Mesothelial cell of epicardium (in vitro differentiated cells): ENCODE results near the gene GTF2H2. TPM values are rescaled to one million over a fixed set of nuclear protein-coding genes. Genes with fewer than 3 reads are reported as not detected.
"Not testable (repeated sequence)": the region's sequence is repeated elsewhere in the genome, so short reads cannot be mapped to it uniquely, and the experiment has no call there.

ENCODE experiments used
- DNase-seq, 2 experiments: peaks; one replicate each; pipeline ENCODE4 v3.0.0; 2021; ENCODE audit warnings: low spot score in 2 of 2; ENCODE audit not compliant: unreplicated experiment in 2 of 2
- H3K27ac Mint-ChIP-seq: 2 replicates; pipeline ENCODE4 v1.8.0; 2021; ENCODE audit warnings: mixed read lengths
- H3K27me3 Mint-ChIP-seq: 2 replicates; pipeline ENCODE4 v1.8.0; 2021; ENCODE audit warnings: low read depth, mixed read lengths
- H3K36me3 Mint-ChIP-seq: 2 replicates; pipeline ENCODE4 v1.8.0; 2021; ENCODE audit warnings: mixed read lengths
- H3K4me1 Mint-ChIP-seq: 2 replicates; pipeline ENCODE4 v1.8.0; 2021; ENCODE audit warnings: mixed read lengths
- H3K4me3 Mint-ChIP-seq: 2 replicates; pipeline ENCODE4 v1.8.0; 2021; ENCODE audit warnings: mild to moderate bottlenecking, moderate library complexity, mixed read lengths
- H3K9me3 Mint-ChIP-seq: 2 replicates; pipeline ENCODE4 v1.8.0; 2021; ENCODE audit warnings: mixed read lengths
- total RNA-seq: library from RNA; stranded (reverse); gene quantifications from 3 replicates; pipeline ENCODE4 v1.2.1, GENCODE V29; 2021
- TF ChIP-seq, protein P1 (sequence below): fragments of 200-600 bp; sonication (generic); IDR thresholded peaks from one replicate; pipeline ENCODE4 v1.5.0; 2021; ENCODE audit warnings: antibody characterized with exemption; ENCODE audit not compliant: unreplicated experiment

GTF2H2 gene
- total RNA-seq, 1 donor from 2014 or later: 31.8 TPM

DNA sequence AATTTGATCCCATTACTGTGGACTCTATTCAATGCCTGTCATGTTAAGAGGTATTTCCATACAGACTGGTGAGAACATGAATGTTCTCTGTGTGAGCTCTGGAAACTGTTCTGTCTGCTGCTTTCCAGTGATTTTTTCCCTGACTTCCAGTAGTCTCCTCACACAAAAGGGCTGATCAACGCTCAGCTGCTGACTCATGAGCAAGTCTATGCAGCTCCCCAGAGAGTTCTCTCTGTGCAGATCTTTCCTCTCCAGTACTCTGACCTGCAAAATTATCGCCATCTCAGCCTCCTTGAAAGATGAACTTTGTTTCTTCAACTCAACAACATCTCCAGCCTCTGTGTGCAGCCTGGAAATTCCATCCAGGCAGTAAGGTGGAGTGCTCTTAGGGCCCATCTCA is 23.3 kb downstream of the GTF2H2 start:
- not testable (repeated sequence) for H3K4me3 Mint-ChIP-seq, H3K27me3 Mint-ChIP-seq, H3K36me3 Mint-ChIP-seq, DNase-seq, H3K4me1 Mint-ChIP-seq, H3K9me3 Mint-ChIP-seq, H3K27ac Mint-ChIP-seq

DNA sequence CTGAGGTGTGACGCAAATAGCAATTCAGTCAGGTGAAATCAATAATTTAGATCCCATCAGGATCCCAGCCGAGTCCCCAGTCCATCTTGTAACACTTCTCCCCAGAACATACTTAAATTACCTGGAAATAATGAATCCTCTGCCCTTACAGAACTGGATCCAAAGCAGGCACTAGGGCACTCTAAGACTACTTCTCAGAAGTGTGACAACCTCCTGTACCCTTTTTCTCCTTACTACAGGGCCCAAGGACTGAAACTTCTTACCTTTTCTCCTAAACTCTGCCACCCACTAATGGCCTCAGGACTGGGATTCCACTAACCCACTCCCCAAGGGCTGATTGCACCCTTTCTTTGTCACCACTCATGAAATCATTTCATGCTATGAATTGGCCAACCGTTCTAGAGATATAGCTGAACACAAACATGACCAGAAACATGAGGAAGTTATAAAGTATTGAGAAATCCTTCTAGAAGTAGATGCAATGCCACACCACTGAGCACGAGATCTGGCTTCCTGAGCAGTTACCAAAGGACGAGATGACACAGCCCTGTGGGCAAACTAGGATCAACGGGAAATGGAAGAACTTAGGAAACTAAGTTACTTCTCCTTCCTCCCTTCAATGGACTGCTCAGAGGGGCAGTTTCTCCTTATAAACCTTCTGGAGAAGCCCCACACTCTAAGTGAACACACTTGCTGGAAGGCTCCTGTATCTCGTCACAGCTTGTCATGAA is 36.3 kb downstream of the GTF2H2 start:
- not testable (repeated sequence) for H3K27me3 Mint-ChIP-seq, H3K27ac Mint-ChIP-seq, H3K36me3 Mint-ChIP-seq, H3K4me1 Mint-ChIP-seq, H3K4me3 Mint-ChIP-seq, DNase-seq, H3K9me3 Mint-ChIP-seq

DNA sequence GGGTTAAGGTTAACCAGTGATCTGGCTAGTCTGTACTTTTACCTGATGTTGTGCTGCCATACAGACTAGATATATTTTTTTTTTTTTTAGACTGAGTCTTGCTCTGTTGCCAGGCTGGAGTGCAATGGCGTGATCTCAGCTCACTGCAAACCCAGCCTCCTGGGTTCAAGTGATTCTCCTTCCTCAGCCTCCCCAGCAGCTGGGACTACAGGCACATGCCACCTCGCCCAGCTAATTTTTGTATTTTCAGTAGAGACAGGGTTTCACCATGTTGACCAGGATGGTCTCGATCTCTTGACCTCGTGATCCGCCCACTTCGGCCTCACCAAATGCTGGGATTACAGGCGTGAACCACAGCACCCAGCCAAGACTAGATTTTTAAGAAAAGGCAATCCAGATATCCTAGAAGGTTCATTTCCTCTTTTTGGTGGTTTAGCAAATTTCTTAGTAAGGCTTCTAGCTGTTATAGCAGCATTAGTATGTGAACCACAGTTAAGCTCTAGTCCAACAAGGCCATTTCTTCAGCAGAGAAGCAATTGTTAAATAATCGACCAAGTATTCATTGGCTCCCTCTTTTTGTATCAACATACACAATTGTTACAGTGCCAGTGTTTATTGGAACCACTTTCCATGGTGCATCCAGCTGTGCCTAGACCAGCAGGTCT is 42.1 kb downstream of the GTF2H2 start, which contains the start of gene NAIP:
TSS of gene NAIP (minus strand) at position 51 of the 665 bp plus-strand sequence. CDS start 12,424 bp downstream, outside the sequence.
- H3K4me1 Mint-ChIP-seq, H3K9me3 Mint-ChIP-seq, DNase-seq, H3K4me3 Mint-ChIP-seq, H3K27me3 Mint-ChIP-seq, H3K36me3 Mint-ChIP-seq, H3K27ac Mint-ChIP-seq: not testable (repeated sequence)

DNA sequence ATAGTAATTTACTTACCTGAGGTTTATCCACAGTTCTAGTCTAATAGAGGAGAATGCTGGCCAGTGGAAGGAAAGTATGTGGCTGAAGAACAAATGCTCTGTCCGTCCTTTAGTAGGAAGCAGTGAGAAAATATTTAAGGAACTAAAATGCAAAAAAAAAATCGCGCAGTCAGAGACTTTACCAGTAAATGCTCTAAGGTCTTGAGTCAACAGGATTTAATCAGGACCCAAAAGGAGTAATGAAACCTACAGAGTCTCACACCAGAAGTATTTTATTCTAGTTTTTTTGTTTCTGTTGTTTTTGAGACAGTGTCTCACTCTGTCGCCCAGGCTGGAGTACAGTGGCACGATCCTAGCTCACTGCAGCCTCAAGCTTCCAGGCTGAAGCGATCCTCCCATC is 46.8 kb downstream of the GTF2H2 start:
- not testable (repeated sequence) for DNase-seq, H3K27me3 Mint-ChIP-seq, H3K27ac Mint-ChIP-seq, H3K9me3 Mint-ChIP-seq, H3K4me3 Mint-ChIP-seq, H3K36me3 Mint-ChIP-seq, H3K4me1 Mint-ChIP-seq

DNA sequence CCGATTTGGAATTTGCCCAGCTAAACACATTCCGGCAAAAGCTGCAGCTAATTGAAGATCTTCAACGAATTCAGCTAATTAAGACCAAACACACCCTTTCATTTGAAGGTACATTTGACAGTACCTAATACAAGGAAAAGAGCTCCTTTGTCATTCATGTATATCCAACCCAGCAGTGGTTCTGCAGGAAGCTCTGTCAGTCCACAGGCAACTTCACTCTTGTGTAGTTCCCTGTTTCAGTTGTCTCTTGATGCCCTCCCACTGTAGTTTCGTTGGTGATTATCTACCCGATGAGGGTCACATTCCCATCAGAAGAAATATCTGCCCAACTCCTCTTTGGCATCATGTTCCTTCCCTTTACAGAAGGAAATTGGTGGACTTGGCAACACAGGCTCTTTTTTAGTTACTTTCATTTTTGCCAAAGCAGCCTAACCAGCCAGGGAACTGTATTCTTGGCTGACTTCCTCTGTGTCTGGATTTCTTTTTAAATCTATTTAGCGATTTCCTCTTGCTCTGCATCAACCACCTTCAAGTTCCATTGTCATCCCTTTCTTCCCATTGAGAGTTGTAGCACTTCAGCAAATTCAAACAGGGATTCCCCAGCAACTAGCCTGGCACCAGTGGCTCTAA is 49.0 kb downstream of the GTF2H2 start:
- H3K27ac Mint-ChIP-seq, H3K4me1 Mint-ChIP-seq, DNase-seq, H3K36me3 Mint-ChIP-seq, H3K27me3 Mint-ChIP-seq, H3K4me3 Mint-ChIP-seq, H3K9me3 Mint-ChIP-seq: not testable (repeated sequence)

DNA sequence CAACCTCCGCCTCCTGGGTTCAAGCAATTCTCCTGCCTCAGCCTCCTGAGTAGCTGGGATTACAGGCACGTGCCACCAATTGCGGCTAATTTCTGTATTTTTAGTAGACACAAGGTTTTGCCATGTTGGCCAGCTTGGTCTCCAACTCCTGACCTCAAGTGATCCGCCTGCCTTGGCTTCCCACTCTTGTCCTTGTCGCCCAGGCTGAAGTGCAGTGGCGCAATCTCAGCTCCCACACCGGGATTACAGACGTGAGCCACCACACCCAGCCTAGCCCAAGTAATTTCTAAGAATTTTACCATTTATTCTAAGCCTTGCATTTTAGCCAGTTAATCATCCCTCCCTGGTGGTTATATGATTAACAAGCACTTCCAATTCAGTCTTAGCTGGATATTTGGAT is 53.3 kb downstream of the GTF2H2 start:
- Mint-ChIP-seq H3K27me3 (no peaks in the 10 kb centered on the region), H3K36me3 (no peaks in the 10 kb centered on the region), H3K9me3 (no peaks in the 10 kb centered on the region), H3K4me1 (no peaks in the 10 kb centered on the region), H3K27ac (no peak overlapping the region), H3K4me3 (no peak overlapping the region)
- TF ChIP-seq, protein P1, sequence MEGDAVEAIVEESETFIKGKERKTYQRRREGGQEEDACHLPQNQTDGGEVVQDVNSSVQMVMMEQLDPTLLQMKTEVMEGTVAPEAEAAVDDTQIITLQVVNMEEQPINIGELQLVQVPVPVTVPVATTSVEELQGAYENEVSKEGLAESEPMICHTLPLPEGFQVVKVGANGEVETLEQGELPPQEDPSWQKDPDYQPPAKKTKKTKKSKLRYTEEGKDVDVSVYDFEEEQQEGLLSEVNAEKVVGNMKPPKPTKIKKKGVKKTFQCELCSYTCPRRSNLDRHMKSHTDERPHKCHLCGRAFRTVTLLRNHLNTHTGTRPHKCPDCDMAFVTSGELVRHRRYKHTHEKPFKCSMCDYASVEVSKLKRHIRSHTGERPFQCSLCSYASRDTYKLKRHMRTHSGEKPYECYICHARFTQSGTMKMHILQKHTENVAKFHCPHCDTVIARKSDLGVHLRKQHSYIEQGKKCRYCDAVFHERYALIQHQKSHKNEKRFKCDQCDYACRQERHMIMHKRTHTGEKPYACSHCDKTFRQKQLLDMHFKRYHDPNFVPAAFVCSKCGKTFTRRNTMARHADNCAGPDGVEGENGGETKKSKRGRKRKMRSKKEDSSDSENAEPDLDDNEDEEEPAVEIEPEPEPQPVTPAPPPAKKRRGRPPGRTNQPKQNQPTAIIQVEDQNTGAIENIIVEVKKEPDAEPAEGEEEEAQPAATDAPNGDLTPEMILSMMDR: no peak
- no peak for DNase-seq

DNA sequence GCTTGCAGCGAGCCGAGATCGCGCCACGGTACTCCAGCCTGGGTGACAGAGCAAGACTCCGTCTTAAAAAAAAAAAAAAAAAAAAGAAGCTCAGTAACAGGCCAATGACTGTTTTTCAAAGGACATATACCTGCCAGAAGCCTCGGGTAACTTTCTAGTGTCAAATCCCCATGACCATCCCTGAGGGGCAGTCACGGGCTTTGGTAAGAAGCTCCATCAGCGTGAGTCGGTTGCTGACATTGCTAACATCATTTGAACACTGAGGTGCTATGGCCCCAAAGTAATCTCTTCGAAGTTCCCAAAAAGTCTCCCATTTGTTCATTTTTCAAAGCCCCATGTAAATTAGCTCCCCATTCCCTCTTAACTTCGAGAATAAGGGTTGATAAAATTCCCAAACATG is 53.9 kb downstream of the GTF2H2 start:
- TF ChIP-seq, protein P1: no peak
- Mint-ChIP-seq H3K27me3 (no peaks in the 10 kb centered on the region), H3K36me3 (no peaks in the 10 kb centered on the region), H3K27ac (no peak overlapping the region), H3K4me3 (no peak overlapping the region), H3K9me3 (no peaks in the 10 kb centered on the region), H3K4me1 (no peaks in the 10 kb centered on the region)
- DNase-seq: no peak

DNA sequence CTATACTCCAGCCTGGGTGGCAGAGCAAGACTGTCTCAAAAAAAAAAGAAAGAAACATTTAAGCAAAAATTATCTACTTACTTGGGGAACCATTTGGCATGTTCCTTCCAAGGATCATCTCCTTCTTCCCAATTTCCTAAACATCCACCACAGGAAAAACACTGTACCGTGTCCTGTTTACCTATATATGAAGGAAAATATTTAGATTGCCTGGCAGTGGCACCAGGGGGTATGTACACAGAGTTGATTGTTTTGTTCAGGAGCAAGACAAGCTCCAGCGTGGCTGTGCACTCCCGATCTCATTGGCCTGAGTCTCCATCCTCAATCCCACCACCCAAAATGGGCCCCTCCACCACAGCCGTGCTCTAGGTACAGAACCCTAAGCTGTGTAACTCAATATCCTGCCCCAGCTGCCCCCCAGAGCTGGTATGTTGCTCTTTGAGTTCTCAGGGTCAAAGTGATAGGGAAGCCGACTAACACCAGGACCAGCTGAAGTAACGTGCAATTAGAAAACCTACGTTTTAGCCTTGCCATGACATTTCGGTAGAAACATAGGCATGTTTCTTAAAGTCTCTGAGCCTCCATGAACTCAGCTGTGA is 56.2 kb downstream of the GTF2H2 start:
- DNase-seq: no peak
- no peak overlapping the region for H3K27ac Mint-ChIP-seq
- H3K4me3 Mint-ChIP-seq: no peak overlapping the region
- H3K4me1 Mint-ChIP-seq: no peaks in the 10 kb centered on the region
- no peaks in the 10 kb centered on the region for H3K9me3 Mint-ChIP-seq
- H3K27me3 Mint-ChIP-seq: no peaks in the 10 kb centered on the region
- no peaks in the 10 kb centered on the region for H3K36me3 Mint-ChIP-seq
- TF ChIP-seq, protein P1: no peak

DNA sequence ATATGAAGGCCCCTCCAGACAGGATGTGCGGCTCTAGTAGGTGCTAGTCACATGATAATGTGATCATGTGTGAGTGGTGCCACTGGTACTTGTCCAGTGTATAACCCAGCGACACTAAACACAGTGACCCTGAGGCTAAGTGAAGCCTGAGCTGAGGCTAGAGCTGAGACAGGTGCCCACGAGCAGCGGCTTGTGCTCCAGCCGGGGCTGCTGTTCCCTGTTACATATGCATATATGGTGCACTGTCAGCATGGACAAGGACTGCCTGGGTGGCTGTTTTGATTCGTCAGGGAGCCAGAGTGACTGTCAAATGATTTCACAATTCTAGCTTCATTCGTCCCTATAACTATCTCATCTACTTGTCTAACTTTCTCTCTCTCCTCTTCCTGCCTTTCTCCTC is 60.5 kb downstream of the GTF2H2 start:
- H3K27ac Mint-ChIP-seq, H3K4me1 Mint-ChIP-seq, H3K36me3 Mint-ChIP-seq, H3K27me3 Mint-ChIP-seq, H3K9me3 Mint-ChIP-seq, DNase-seq, H3K4me3 Mint-ChIP-seq: not testable (repeated sequence)
